ENCODE measurements around the gene USP35. TPM values are rescaled to one million over a fixed set of nuclear protein-coding genes. Genes with fewer than 3 reads are reported as not detected.

USP35 gene
- total and polyA plus RNA-seq, 2 donors (not counting 1 experiment from before 2014, with no cell fraction given) = 4.6 to 13.0 TPM

DNA sequence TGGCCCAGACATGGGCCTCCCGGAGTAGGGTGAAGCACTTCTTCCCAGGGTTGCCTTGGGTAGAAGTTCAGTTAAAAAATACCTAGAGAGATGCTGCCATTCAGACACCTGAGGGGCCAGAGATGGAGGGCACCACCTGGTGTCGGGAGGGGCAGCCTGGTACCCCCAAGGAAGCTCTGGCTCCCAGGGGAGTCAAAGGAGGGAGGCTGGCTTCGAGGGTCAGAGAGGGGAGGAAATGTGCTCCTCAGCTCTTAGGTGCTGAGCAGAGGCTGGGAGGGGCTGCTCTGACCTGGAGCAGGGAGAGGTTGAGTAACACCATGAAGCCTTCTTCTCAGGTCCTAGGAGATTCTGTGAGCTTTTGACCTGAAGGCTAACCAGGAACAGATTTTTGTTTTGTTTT lies 1.1 kb downstream of the USP35 start:
- Histone ChIP-seq H3K4me3 (replicated peaks in 1 of 4; ENCODE audit: control extremely low read depth in 1 of 4, insufficient read depth in 1 of 4, low read depth in 3 of 4, low read length in 4 of 4) (peak overlapping the region; percentile 81 to 85 (median 83)), H4K20me1 (ENCODE audit: control insufficient read depth, extremely low read depth, insufficient read depth, low read length) (no peaks in the 10 kb centered on the region), H3K9ac (ENCODE audit: insufficient read depth, low read length) (no peak overlapping the region), H3K36me3 (ENCODE audit: control insufficient read depth, insufficient read depth, low read length) (no peaks in the 10 kb centered on the region), H3K4me1 (ENCODE audit: control insufficient read depth, extremely low read depth, insufficient read depth, low read length) (peaks cover 14% of the 10 kb centered on the region), H3K27me3 (ENCODE audit: control insufficient read depth, insufficient read depth, low read length) (no peaks in the 10 kb centered on the region), H3K27ac (ENCODE audit: insufficient read depth, low read length) (no peak overlapping the region), H3K4me2 (ENCODE audit: extremely low read depth, insufficient read depth, low read length) (peak overlapping the region; percentile 73), H3K9me3 (ENCODE audit: control insufficient read depth, insufficient read depth, low read depth, low read length) (no peaks in the 10 kb centered on the region), H3K79me2 (ENCODE audit: control insufficient read depth, insufficient read depth, low read length) (peaks cover 38% of the 10 kb centered on the region), H2AFZ (ENCODE audit: low read length) (no peak overlapping the region)
- no peak for TF ChIP-seq EZH2 (IDR thresholded peaks at IDR 0.05; ENCODE audit: low read length, missing control alignments)
- TF ChIP-seq, protein P1, sequence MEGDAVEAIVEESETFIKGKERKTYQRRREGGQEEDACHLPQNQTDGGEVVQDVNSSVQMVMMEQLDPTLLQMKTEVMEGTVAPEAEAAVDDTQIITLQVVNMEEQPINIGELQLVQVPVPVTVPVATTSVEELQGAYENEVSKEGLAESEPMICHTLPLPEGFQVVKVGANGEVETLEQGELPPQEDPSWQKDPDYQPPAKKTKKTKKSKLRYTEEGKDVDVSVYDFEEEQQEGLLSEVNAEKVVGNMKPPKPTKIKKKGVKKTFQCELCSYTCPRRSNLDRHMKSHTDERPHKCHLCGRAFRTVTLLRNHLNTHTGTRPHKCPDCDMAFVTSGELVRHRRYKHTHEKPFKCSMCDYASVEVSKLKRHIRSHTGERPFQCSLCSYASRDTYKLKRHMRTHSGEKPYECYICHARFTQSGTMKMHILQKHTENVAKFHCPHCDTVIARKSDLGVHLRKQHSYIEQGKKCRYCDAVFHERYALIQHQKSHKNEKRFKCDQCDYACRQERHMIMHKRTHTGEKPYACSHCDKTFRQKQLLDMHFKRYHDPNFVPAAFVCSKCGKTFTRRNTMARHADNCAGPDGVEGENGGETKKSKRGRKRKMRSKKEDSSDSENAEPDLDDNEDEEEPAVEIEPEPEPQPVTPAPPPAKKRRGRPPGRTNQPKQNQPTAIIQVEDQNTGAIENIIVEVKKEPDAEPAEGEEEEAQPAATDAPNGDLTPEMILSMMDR (conservative IDR thresholded peaks at IDR 0.05 in 1 of 2, IDR thresholded peaks at IDR 0.05 in 1 of 2; ENCODE audit: low read depth in 1 of 2, low read length in 2 of 2) = no peak
- no peak for DNase-seq (ENCODE audit: low read depth in 2 of 2)

DNA sequence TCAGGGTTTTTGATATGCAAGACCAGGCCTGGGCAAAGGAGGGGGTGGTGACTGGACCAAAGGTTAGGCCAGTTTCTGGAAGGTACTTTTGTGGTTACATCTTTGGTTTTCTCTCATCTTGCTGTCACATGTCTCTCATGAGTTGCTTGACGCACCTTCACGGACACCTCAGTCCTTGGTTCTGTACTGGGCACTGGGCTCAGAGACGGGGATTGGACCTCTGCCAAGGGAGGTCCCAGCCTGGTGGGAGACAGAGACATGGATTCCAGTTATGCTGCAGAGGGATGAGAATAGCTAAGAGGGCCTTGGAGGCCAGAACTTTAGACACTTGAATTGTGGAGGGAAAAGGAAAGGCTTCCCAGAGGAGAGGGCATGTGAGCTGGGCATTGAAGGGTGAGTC lies 1.7 kb downstream of the USP35 start:
- no peak for TF ChIP-seq EZH2 (IDR thresholded peaks at IDR 0.05; ENCODE audit: low read length, missing control alignments)
- peaks cover 13% of the 10 kb centered on the region for H3K4me1 ChIP-seq (ENCODE audit: control insufficient read depth, extremely low read depth, insufficient read depth, low read length)
- H3K4me3 ChIP-seq (replicated peaks in 1 of 4; ENCODE audit: control extremely low read depth in 1 of 4, insufficient read depth in 1 of 4, low read depth in 3 of 4, low read length in 4 of 4) = peak overlapping the region in 3 of 4 experiments; percentile 81 to 85 (median 83)
- no peak overlapping the region for H3K27ac ChIP-seq (ENCODE audit: insufficient read depth, low read length)
- H3K9ac ChIP-seq (ENCODE audit: insufficient read depth, low read length) = no peak overlapping the region
- peak overlapping the region; percentile 78 for H3K4me2 ChIP-seq (ENCODE audit: extremely low read depth, insufficient read depth, low read length)
- DNase-seq (ENCODE audit: low read depth in 2 of 2) = no peak
- H3K36me3 ChIP-seq (ENCODE audit: control insufficient read depth, insufficient read depth, low read length) = no peaks in the 10 kb centered on the region
- no peaks in the 10 kb centered on the region for H3K27me3 ChIP-seq (ENCODE audit: control insufficient read depth, insufficient read depth, low read length)
- H4K20me1 ChIP-seq (ENCODE audit: control insufficient read depth, extremely low read depth, insufficient read depth, low read length) = no peaks in the 10 kb centered on the region
- peaks cover 36% of the 10 kb centered on the region for H3K79me2 ChIP-seq (ENCODE audit: control insufficient read depth, insufficient read depth, low read length)
- no peak overlapping the region for H2AFZ ChIP-seq (ENCODE audit: low read length)
- H3K9me3 ChIP-seq (ENCODE audit: control insufficient read depth, insufficient read depth, low read depth, low read length) = no peaks in the 10 kb centered on the region

DNA sequence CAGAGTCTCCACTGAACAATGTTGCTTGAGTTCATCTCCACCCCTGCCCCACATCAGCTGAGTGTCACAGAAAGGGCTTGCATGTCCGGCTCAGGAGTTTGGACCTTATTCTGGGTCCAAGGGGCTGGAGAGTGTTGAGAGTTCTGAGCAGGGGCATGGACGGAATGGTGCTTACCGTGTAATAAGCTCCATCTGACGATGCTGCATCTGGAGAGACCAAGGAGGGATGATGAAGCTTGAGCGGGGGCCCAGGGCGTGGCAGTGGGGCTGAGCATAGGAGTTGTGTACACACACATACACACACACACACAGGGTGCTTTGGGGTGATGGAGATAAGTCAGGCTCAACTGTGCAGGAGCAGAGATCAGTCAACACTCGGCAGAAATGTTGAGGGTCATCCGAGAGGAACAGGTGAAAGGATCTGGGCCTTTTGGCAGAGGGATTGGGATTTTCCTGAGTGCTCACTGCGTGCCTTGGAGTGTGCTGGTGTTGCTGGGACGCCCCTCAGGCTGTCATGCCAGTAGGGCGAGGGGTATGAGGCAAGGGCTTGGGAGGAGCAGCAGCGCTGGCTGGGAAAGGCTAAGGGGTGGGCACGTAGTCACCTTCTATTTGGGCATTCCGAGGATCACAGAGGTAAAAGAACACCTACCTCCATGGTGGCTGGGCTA lies 2.3 kb downstream of the USP35 start:
- Histone ChIP-seq H4K20me1 (ENCODE audit: control insufficient read depth, extremely low read depth, insufficient read depth, low read length) (no peaks in the 10 kb centered on the region), H3K4me1 (ENCODE audit: control insufficient read depth, extremely low read depth, insufficient read depth, low read length) (peaks cover 12% of the 10 kb centered on the region), H3K27ac (ENCODE audit: insufficient read depth, low read length) (no peak overlapping the region), H3K4me2 (ENCODE audit: extremely low read depth, insufficient read depth, low read length) (no peak overlapping the region), H3K9ac (ENCODE audit: insufficient read depth, low read length) (no peak overlapping the region), H3K27me3 (ENCODE audit: control insufficient read depth, insufficient read depth, low read length) (no peaks in the 10 kb centered on the region), H3K36me3 (ENCODE audit: control insufficient read depth, insufficient read depth, low read length) (no peaks in the 10 kb centered on the region), H2AFZ (ENCODE audit: low read length) (no peak overlapping the region), H3K4me3 (replicated peaks in 1 of 4; ENCODE audit: control extremely low read depth in 1 of 4, insufficient read depth in 1 of 4, low read depth in 3 of 4, low read length in 4 of 4) (peak overlapping the region in 1 of 4 experiments; percentile 85), H3K9me3 (ENCODE audit: control insufficient read depth, insufficient read depth, low read depth, low read length) (no peaks in the 10 kb centered on the region), H3K79me2 (ENCODE audit: control insufficient read depth, insufficient read depth, low read length) (peaks cover 38% of the 10 kb centered on the region)
- TF ChIP-seq, protein P1 (conservative IDR thresholded peaks at IDR 0.05 in 1 of 2, IDR thresholded peaks at IDR 0.05 in 1 of 2; ENCODE audit: low read depth in 1 of 2, low read length in 2 of 2) = no peak
- no peak for TF ChIP-seq EZH2 (IDR thresholded peaks at IDR 0.05; ENCODE audit: low read length, missing control alignments)
- DNase-seq (ENCODE audit: low read depth in 2 of 2) = no peak

All from fibroblast of lung (primary cell).